Myocyte (in vitro differentiated cells): ENCODE data around the gene UGT3A1. TPM values are rescaled to one million over a fixed set of nuclear protein-coding genes. Genes with fewer than 3 reads are reported as not detected.
"Not testable (repeated sequence)": the region's sequence is repeated elsewhere in the genome, so short reads cannot be mapped to it uniquely, and the experiment has no call there.

ENCODE experiments used
- DNase-seq: peaks from one replicate; pipeline ENCODE4 v3.0.0-alpha.2; 2012; ENCODE audit warnings: low read depth
- total RNA-seq: library from RNA; depleted of rRNA; stranded (reverse); fragments of >200 nt; gene quantifications from 2 replicates; pipeline ENCODE4 v1.2.3, GENCODE V29; 2014

Gene UGT3A1
- total RNA-seq, 1 donor from 2014 or later: not detected

DNA sequence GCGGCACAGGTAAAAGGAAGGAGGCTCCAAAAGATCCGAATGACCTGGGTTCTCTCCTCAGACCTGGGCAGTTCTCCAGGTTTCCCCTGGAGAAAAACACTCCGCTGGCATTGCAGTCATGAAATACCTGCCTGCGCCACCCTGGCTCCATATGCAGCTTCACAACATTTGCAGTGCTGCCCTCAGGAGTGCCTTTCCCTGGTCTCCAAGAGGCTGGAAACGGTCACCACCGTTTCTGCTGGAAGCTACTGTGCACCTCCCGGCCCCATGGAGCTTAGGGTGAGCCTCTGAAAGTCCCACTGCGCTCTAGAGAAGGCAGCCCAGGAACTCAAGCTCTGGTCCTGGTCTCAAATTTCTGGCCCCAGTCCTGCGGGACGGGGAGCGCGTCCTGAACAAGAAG is 670 bp downstream of the UGT3A1 start:
- no peak for DNase-seq

- DNase-seq: no peak
These were observed 2.7 kb downstream of the UGT3A1 start for GRCh38 chr5:35988529-35988928.

GRCh38 chr5:35987776-35988175 is 3.4 kb downstream of the UGT3A1 start:
- DNase-seq: no peak

- DNase-seq: no peak
These were observed 11.5 kb downstream of the UGT3A1 start for GRCh38 chr5:35979715-35980114.

DNA sequence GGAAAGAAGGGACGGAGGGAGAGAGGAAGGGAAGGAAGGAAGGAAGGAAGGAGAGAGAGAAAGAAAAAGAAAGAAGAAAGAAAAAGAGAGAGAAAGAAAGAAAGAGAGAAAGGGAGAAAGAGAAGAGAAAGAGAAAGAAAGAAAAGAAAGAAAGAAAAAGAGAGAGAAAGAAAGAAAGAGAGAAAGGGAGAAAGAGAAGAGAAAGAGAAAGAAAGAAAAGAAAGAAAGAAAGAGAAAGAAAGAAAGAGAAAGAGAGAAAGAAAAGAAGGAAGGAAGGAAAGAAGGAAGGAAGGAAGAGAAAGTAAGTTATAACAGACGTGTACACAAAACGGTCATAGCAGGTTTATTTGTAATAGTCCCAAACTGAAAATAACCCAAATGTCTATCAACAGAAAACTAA is 14.3 kb downstream of the UGT3A1 start:
- not testable (repeated sequence) for DNase-seq

- DNase-seq: no peak
These were observed 16.6 kb downstream of the UGT3A1 start for GRCh38 chr5:35974570-35974969.

- DNase-seq: no peak
These were observed 19.3 kb downstream of the UGT3A1 start for GRCh38 chr5:35971878-35972210.

DNA sequence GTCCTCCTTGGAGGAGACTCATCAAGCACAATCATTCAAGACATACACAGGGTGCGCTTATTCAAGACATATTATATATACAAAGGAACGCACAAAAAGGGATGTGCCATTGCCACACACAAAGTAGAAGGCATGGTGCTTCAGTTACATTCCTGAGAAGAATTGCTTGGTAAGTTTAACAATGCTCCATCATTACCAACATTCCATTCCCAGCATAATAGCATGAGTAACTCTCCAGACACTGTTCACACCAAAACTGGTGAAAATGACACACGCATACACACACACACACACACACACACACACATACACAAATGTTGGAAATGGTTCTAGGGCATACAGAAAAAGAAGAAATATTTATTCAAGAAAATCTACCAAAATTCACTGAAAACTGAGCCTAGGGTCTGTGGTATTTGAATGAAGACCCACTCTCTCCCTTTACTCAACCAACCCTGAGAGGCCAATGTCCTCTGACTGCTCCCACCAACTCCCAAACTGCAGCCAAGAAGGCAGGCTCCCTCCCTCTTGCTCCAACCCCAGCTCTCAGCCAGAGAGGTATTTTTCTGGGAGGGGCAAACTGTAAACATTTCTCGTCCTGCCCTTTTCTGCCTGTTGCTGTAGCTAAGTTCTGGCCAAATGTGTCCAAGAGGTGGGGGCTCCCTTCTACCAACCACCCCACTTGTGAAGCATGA is 19.9 kb downstream of the UGT3A1 start:
- DNase-seq: no peak

- DNase-seq: no peak
These were observed 27.8 kb downstream of the UGT3A1 start for GRCh38 chr5:35963381-35963843.

DNA sequence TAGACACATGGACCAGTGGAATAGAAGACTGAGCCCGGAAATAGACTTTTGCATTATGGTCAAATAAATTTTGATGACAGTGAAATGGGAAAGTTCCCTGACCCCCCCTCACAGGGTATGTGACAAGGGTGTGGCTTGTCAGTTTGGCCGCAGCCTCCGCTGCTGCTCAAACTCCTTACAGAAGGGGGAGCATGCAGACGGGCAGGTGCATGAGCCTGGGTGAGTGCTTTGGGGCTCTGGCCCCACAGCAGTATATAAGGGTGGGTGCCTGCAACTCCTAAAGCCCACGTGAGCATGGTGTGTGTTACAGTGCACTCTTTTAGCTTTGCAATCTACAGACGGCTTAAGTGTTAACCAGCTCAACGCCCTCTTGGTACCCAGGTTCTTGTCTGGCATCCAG is 30.9 kb downstream of the UGT3A1 start:
- no peak for DNase-seq

DNA sequence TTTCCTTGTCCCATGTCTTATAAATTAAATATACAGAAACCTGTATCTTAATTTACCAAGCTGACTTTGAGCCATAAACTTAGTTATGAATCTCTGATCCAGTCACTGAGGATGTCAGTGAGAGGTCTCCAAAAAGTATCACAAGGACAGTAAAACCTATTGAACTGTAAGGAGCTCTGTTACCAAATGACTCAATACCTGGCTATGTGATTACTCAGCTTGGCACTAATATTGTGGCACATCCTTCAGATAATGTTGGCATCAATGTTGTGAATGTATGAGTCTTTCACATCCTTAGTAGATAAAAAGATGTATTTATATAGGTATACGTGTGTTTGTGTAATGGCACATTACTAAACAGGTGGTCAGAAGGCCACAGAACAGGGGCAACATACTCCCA is 34.8 kb downstream of the UGT3A1 start:
- DNase-seq: no peak

- no peak for DNase-seq
These were observed 37.0 kb downstream of the UGT3A1 start for GRCh38 chr5:35954175-35954574.

DNA sequence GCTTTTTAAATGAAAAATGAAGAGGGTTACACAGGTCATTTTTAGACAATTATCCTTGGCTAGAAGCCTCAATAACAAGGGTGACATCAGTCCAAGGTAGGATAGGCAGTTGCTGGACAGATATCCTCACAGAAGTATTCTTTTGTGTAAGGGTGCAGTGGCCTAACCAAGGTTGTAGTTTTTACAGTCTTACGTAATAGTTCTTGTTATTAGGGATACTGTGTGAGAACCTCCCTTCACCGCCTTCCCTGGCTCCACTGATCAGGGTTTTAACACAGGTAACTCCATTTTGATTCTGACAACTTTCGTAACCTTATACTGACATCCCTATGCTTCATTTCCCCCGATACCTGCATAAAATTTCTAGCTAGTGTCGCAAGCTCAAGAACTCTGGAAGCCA is 44.1 kb downstream of the UGT3A1 start:
- DNase-seq: no peak

DNA sequence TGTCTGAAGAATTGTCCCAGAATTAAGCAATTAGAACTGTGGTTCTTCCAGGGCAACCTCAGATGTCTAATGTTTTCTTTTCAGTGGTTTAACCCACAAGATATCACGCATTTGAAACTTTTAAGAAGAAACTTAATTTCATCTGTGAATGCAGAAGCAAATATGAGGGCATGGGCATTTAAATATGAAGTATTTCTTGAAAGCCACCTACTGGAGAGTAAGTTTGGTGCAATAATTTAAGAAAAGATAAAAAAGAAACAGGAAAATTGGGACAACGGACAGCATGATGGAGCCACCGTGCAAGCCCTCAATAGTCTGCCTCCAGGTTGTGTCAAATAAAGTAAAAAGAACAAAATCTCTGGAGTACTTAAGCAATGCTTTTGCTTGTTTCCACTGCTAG is 51.6 kb downstream of the UGT3A1 start:
- DNase-seq: no peak

DNA sequence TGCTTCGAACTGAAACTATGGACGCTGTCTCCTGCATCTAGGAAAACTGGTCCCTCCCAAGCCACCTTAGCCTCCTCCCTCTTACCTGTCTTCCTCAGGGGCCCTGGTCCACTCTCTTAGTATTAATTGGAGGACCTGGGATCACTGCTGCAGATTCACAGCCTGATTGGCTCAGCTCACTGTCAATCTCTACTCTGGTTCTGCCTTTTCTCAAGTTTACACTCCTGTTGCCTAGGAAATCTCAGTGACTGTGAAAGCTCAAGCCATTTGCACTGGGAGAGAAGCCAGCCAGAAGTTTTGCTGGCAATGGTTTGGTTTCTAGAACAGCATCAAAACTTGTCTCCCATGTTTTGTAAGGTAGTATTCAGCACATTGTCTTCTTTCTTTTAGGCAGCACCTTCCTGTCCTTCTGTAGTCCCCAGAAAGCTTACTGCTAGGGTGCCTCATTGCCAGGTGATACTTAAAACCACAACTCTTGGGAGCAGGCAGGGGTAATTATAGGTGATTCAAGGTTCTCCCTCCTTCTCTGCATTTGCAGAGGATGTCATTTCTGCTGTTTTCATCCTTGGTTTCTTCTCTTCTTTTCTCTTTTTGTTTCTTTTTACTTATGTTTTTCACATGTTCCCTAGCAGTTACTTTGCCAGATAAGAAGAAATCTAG is 52.5 kb downstream of the UGT3A1 start, which contains the start of gene CAPSL:
CAPSL (minus strand) TSS at position 55 of the 660 bp plus-strand sequence. CDS start 17,502 bp downstream, outside the sequence.
- peak; percentile 49 for DNase-seq

DNA sequence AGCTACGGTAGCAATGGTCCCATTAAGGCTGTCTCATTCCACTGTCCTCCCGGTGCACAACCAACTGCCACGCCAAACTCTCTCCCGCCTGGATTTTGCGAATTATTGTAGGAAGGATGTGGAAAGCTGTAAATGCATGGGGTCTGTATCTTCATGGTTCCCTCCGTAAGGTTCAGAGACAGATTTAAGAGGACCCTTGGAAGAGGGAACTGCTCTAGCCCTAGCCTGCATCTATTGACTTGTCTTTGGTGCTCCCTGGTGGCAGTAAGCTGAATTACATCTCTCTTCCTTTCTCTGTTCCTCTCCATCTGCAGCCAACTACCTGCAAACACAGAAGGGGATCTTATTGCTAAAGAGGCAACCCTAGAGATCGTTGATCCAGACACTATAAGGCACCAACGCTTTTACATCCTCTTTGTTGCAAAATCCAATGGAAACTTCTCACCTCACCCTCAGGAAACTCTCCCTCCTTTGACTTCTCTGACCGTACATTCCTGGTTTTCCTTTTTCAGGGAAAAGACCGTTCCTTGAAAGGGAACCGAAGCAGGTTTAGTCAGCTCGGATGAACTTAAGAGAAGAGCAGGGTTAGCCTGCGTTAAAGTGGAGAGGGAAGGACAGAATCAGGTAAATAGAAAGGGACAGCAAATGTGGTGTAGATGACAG is 64.7 kb downstream of the UGT3A1 start:
- DNase-seq: peak; percentile 69

GRCh38 chr5:35924950-35925722 is 66.1 kb downstream of the UGT3A1 start:
- peak; percentile 75 for DNase-seq

DNA sequence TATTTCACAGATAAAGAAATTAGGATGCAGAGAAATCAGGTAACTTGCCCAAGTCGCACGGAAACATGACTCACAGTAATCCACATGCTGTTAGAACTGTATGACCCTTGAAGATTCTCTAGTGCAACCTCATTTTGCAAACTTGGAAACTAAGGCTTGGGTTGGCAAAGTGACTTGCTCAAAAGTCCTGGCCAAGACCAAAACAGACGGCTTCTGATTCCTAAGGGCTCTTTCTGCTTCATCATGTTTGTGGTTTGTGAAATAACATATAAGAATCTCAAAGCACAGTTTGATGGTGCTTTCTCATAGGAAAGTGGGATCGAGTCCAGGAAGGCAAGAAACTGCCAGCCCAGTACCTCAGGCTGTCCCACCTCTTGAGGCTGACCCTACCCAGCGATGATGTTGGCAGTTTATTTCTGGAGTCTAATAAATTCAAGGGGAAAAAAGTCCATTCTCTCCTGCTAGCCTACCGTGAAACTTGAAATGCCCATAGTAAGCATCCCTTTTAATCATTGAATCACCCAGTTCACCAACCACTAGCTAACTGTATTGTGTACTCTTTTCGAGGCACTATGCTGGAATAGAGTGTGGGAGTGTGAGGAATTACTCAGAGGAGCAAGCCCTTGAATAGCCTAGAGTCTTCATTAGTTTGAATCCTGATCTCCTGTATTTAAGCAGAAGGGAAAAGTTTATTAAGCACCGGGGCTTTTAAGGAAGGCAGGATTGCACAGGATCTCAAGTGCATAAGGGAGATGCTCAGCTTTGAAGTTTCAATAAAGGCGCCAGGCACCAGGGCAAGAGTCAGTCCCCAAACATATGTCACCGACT is 66.9 kb downstream of the UGT3A1 start:
- DNase-seq: peak; percentile 22

- no peak for DNase-seq
These were observed 68.7 kb downstream of the UGT3A1 start for GRCh38 chr5:35922468-35922867.

- no peak for DNase-seq
These were observed 69.3 kb downstream of the UGT3A1 start for GRCh38 chr5:35921930-35922329.

DNA sequence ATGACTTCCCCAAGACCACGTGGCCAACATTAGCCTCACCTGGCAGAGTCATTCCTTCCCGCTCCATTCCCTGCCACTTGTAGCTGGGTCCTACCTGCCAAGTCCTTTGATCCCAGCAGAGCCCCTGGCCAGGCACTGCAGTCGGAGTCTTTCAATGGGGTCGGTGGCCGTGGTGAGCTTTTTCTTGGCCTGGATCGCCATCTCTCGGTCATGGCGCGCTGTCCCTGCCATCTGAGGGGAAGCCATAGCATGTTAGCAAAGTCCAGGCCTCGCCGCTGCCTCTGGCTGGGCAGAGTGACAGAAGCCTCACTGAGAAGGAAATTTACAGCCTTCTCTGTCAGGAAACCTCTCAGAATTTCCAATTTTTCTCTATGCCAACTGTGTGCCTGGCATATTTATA is 70.3 kb downstream of the UGT3A1 start:
- no peak for DNase-seq
